ENCODE data around the gene MYOD1.

DNA sequence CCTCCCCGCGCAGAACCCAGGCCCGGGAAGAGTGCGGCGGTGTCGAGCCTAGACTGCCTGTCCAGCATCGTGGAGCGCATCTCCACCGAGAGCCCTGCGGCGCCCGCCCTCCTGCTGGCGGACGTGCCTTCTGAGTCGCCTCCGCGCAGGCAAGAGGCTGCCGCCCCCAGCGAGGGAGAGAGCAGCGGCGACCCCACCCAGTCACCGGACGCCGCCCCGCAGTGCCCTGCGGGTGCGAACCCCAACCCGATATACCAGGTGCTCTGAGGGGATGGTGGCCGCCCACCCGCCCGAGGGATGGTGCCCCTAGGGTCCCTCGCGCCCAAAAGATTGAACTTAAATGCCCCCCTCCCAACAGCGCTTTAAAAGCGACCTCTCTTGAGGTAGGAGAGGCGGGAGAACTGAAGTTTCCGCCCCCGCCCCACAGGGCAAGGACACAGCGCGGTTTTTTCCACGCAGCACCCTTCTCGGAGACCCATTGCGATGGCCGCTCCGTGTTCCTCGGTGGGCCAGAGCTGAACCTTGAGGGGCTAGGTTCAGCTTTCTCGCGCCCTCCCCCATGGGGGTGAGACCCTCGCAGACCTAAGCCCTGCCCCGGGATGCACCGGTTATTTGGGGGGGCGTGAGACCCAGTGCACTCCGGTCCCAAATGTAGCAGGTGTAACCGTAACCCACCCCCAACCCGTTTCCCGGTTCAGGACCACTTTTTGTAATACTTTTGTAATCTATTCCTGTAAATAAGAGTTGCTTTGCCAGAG, 2.0 kb downstream of the MYOD1 start:
- TF ChIP-seq, protein P1, sequence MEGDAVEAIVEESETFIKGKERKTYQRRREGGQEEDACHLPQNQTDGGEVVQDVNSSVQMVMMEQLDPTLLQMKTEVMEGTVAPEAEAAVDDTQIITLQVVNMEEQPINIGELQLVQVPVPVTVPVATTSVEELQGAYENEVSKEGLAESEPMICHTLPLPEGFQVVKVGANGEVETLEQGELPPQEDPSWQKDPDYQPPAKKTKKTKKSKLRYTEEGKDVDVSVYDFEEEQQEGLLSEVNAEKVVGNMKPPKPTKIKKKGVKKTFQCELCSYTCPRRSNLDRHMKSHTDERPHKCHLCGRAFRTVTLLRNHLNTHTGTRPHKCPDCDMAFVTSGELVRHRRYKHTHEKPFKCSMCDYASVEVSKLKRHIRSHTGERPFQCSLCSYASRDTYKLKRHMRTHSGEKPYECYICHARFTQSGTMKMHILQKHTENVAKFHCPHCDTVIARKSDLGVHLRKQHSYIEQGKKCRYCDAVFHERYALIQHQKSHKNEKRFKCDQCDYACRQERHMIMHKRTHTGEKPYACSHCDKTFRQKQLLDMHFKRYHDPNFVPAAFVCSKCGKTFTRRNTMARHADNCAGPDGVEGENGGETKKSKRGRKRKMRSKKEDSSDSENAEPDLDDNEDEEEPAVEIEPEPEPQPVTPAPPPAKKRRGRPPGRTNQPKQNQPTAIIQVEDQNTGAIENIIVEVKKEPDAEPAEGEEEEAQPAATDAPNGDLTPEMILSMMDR (IDR thresholded peaks at IDR 0.05) = no peak
- TF ChIP-seq POLR2A (IDR thresholded peaks at IDR 0.05) = no peak
